Hematopoietic multipotent progenitor cell treated with erythropoietin and hydrocortisone succinate and interleukin-3 and kit ligand, for 6 days (in vitro differentiated cells): ENCODE results near the gene TGFA.

Experiments
- DNase-seq: peaks from one replicate; pipeline ENCODE4 v3.0.0-alpha.2; 2015

TGFA gene

GRCh38 chr2:70523672-70523995, 30.0 kb downstream of the TGFA start:
- no peak for DNase-seq

GRCh38 chr2:70522627-70523026, 31.0 kb downstream of the TGFA start:
- no peak for DNase-seq

DNA sequence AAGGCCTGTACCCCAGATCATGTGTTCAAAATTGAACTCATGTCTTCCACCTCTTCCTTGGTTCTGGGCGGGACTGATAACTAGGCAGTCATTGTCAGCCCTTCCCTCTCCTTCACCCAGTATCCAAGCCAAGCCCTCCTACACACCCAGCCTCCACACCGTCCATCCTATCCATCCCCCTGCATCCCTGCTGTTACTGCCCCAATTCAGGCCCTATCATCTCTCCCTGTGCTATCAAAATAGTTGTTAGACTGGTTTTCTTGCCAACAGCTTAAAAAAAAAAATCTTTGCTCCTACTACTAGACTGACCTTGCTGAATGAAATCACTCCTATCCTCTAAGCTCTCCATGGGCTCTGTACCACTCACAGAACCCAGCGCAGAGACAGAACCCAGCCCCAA, 32.8 kb downstream of the TGFA start:
- no peak for DNase-seq

GRCh38 chr2:70519453-70519852, 34.2 kb downstream of the TGFA start:
- no peak for DNase-seq

GRCh38 chr2:70518557-70518956, 35.1 kb downstream of the TGFA start:
- DNase-seq = no peak

DNA sequence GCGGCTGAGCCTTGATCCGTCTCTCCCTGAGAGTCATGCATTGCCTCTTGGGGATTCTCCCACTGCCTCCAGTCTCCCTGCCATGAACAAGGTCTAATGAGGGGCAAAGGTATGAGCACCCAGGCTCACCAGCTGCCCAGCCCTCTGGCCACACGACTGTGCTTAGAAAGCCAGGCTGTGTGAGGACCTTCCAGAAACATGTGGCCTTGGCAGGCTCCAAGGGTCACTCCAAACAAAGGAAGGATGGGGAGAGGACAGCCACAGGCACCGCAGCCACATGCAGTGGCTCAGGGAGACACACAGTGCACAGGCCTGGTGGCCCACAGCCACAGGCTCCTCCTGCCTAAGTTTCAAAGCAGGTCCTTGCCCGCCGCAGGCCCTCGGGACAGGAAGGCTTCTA, 35.8 kb downstream of the TGFA start:
- no peak for DNase-seq

DNA sequence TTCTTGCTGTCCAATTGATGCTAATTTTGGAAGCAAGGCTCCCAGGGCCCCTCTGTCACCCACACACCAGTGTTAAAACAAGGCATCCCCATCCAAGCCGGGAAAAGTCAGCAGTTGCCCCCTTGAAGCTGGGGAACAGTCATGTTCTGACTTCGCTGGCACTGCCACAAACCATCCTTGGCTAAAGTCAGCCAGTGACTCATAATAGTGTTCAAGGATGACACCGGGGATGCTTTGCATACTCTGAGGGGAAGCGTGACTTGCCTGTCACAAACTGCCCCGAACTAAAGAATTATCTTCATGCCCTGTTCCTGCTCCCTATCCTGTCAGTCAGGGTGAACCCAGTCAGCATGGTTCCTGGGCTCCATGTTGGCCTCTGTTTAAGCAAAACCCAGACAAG, 37.0 kb downstream of the TGFA start:
- no peak for DNase-seq

GRCh38 chr2:70515938-70516337, 37.7 kb downstream of the TGFA start:
- peak; percentile 73 for DNase-seq

DNA sequence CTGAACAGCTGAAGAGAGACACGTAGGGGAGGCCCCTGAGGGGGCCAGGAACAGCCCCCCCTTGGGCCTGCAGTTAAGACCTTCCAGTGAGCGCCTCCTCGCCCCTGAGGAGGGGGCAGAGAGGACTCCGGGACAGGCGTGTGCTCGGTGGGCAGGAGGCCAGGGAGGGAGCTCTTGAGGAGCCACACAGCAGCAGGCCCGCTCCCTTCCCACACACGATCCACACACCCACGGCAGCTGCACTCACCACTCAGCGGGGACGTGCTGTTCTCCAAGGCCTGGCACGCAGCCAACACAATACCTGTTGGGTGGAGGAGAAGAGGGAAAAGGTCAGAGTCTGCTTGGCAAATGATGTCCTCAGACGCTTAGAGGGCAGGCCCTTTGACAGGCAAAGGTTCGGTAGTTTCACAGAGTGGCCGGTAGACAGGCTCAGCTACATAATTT, 39.0 kb downstream of the TGFA start:
- DNase-seq = no peak

GRCh38 chr2:70513738-70514137, 39.9 kb downstream of the TGFA start:
- no peak for DNase-seq

- no peak for DNase-seq
Measured at GRCh38 chr2:70511971-70512729, 41.5 kb downstream of the TGFA start.

DNA sequence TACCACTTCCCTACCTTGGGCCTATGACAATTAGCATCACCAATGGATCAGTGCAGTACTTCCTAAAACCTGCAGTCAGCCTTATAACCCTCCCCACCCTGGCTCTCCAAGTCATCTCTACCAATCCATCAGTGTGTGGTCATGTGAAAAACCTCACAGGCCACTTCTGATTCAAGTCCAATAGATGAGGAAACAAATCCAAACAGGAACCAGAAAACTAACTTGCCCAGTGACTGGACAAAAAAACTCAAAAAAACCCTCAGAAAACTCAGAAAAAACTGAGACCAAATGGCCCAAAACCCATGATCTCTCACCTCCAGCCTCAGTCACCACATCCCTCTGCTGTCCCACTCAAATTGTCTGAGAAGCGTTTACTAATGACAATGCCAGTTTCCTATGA, 43.3 kb downstream of the TGFA start:
- peak; percentile 5 for DNase-seq

DNA sequence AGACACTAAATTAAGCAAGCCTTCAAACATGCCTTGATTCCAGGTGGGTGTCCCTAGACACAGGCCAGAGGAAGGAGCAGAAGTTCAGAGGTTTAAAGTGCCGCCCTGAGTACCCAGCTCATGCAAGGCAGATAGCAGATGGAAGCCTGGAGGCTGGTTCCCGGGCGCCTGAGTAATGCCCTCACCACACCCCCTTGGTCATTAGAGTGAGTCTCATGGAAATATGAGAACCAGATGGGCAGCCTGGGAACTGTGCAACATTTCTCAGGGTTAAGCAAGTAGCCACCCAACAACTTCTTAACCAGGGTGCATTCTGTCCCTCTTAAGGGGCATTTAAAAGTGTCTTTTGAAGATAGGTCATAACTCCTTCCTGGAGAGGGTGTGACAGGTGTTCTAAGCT, 44.1 kb downstream of the TGFA start:
- no peak for DNase-seq

- DNase-seq = no peak
Measured at GRCh38 chr2:70508711-70509462, 44.7 kb downstream of the TGFA start.

DNA sequence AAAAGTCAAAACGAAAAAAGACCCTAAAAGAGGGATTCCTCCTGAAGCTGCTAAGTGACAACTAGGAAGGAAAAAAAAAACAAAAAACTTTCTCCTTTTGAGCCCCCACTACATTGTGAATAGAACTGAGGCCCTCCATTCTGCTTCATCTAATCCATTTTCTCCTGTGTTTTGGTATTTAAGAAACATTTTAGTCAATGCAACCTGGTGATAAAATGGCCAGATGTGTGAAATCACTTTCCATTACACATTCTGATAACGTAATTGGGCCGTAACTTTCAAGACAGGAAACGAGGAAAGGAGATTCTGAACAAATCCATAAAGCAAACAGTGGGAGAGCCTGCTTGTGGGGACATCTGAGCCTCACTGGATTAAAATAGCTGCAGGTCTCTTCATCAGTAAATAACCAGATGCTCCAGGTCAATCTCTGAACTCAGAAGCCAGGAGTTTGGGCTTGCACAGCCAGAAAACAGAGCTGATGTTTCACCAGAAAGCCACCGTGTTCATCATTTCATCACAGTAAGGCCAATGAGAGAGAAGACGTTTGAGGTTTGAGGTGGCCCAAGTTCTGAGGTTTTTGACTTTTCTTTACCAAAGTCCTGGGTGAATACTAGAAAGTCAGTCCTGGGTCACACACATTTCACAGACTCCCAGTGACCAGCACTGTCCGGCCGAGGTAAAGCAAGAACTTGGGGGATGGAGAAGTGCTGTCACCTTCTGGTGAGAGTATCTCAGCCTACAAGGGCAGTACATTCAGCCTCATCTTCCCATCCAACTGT, 47.8 kb downstream of the TGFA start:
- DNase-seq = peak; percentile 38

DNA sequence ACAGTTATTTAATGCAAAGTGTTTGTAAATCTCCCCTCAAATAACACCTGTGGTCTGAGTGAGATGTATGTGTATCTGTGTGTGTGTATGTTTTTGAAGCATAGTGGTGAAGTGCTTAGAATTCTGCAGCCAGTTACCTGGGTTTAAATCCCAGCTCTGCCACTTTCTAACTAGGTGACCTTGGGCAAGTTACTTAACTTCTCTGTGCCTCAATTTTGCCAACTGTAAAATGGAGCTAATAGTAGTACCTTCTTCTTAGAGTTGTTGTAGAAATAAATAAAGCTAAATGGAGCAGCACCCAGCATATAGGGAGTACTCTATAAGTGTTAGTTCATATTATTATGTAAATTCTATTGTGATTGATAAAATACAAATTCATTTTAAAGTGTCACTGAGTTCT, 48.9 kb downstream of the TGFA start:
- DNase-seq = no peak

DNA sequence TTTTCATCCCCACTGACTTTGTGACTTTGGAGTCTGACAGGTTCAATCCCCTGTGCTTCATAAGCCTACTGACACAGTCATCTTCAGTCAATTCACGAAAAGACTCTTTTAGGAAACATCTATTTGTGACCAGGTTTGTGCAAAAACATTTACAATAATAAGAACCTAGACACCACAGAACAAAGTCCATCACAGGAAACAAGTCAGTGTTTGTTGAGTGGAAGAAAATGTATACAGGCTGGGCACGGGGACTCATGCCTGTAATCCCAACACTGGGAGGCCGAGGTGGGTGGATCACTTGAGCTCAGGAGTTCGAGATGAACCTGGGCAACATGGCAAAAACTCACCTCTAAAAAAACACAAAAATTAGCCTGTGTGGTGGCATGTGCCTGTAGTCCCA, 49.7 kb downstream of the TGFA start:
- no peak for DNase-seq

GRCh38 chr2:70501728-70502127, 51.9 kb downstream of the TGFA start:
- DNase-seq = no peak

DNA sequence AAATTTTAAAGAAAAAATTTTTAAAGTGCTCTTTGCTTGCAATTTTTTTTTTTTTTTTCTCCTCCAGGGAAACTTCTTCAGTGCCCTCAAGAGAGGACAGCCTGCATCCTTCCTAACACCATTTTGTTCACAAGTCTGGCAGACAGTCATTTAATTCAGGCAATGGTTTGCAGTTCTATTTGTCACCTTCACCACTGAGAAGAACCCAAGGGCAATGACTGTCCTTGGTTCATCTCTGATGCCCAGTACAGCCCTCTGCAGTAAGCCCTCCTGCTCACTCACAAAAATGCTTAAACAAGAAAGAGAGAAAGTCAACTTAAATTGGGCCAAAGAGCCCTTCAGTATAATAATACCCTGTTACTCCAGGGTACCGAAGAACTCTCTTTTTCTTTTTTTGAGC, 52.4 kb downstream of the TGFA start:
- DNase-seq = no peak

DNA sequence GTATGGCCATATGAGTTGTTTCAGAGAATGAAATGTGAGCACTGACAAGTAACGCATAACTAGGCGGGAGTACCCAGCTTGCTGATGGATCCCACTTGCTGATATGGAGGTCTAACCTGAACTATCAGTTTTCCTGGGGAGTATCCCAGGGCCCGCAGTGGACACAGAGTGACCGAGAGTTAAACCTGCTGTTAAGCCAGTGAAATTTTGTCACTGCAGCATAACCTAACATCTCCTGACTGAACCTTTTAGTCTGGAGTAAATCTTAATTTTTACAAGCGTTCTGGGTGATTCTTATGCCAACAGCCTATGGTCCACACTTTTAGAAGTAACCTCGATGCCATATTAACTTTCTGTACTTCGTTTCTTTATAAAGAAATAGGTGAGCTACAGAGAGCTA, 54.4 kb downstream of the TGFA start:
- DNase-seq = no peak

GRCh38 chr2:70498528-70498927, 55.1 kb downstream of the TGFA start:
- no peak for DNase-seq

GRCh38 chr2:70498054-70498453, 55.6 kb downstream of the TGFA start:
- peak; percentile 50 for DNase-seq

- no peak for DNase-seq
Measured at GRCh38 chr2:70496819-70497218, 56.8 kb downstream of the TGFA start.
